Activated naive CD8-positive, alpha-beta T cell treated with anti-CD3 and anti-CD28 coated beads, Interleukin-2, amount 10 ng/mL, durations not matched to agents 7 days and 5 days (primary cell): ENCODE data around the gene USP16. TPM values are rescaled to one million over a fixed set of nuclear protein-coding genes. Genes with fewer than 3 reads are reported as not detected.
"Not testable (repeated sequence)": the region's sequence is repeated elsewhere in the genome, so short reads cannot be mapped to it uniquely, and the experiment has no call there.

ENCODE experiments used
- ATAC-seq: fragments of 150-1000 bp; cut with Tn5 transposase; one replicate; pipeline ENCODE4 v1.10.0; 2021; ENCODE audit warnings: low read depth, moderate library complexity
- POLR2A ChIA-PET: fragments of 350-600 bp; sonication (Branson Sonifier 250); formaldehyde crosslinking; loops from one replicate; lab custom pipeline; 2021; ENCODE audit warnings: antibody characterized with exemption; lab: Charles Lee
- DNase-seq: peaks from one replicate; pipeline ENCODE4 v3.0.0; 2021
- H3K27ac Mint-ChIP-seq: one replicate; pipeline ENCODE4 v1.8.0; 2022; ENCODE audit warnings: mild to moderate bottlenecking, mixed read lengths
- H3K27me3 Mint-ChIP-seq: one replicate; pipeline ENCODE4 v1.8.0; 2022; ENCODE audit warnings: mild to moderate bottlenecking, moderate library complexity, mixed read lengths
- H3K36me3 Mint-ChIP-seq: one replicate; pipeline ENCODE4 v1.8.0; 2021; ENCODE audit warnings: mild to moderate bottlenecking, mixed read lengths
- H3K4me1 Mint-ChIP-seq: one replicate; pipeline ENCODE4 v1.8.0; 2021; ENCODE audit warnings: mixed read lengths
- H3K4me3 Mint-ChIP-seq: one replicate; pipeline ENCODE4 v1.8.0; 2022; ENCODE audit warnings: mild to moderate bottlenecking, moderate library complexity, mixed read lengths
- H3K9me3 Mint-ChIP-seq: one replicate; pipeline ENCODE4 v1.8.0; 2021; ENCODE audit warnings: mixed read lengths
- total RNA-seq, 2 experiments: library from RNA; stranded (reverse); gene quantifications; one replicate each; pipeline ENCODE4 v1.2.3, GENCODE V29; 2021

USP16 gene
- total RNA-seq, 2 experiments from 2014 or later = 39.5 to 40.9 TPM

GRCh38 chr21:29076731-29077640 is 52.5 kb downstream of the USP16 start:
- not testable (repeated sequence) for H3K9me3 Mint-ChIP-seq, H3K27me3 Mint-ChIP-seq, H3K36me3 Mint-ChIP-seq
- POLR2A ChIA-PET = interaction anchor here (0.7 to 5.0 kb wide), 8 partner anchors 13 to 226 kb away, joined by 3 to 33 read pairs (median 9); partner anchors contain the start of genes BACH1, LTN1, RWDD2B and USP16
- Mint-ChIP-seq H3K4me3 (peak overlapping the region; percentile 93), H3K4me1 (peaks cover 52% of the 10 kb centered on the region), H3K27ac (peak overlapping the region; percentile 94)
- ATAC-seq (peak; percentile 4), DNase-seq (peak; percentile 74)

GRCh38 chr21:29077651-29078090 is 53.2 kb downstream of the USP16 start:
- H3K27me3 Mint-ChIP-seq = no peaks in the 10 kb centered on the region
- DNase-seq = no peak
- H3K9me3 Mint-ChIP-seq = peaks cover 2% of the 10 kb centered on the region
- no peak for ATAC-seq
- peak overlapping the region; percentile 90 for H3K27ac Mint-ChIP-seq
- POLR2A ChIA-PET = interaction anchor here (0.9 to 5.0 kb wide), 6 partner anchors 12 to 221 kb away, joined by 6 to 33 read pairs (median 12); partner anchors contain the start of genes BACH1, LTN1, RWDD2B and USP16
- peaks cover 51% of the 10 kb centered on the region for H3K4me1 Mint-ChIP-seq
- H3K36me3 Mint-ChIP-seq = peaks cover 10% of the 10 kb centered on the region
- peak overlapping the region; percentile 93 for H3K4me3 Mint-ChIP-seq

GRCh38 chr21:29078869-29079767 is 54.6 kb downstream of the USP16 start:
- H3K4me3 Mint-ChIP-seq = peak overlapping the region; percentile 93
- ATAC-seq = peak; percentile 27
- POLR2A ChIA-PET = interaction anchor here (1.0 to 5.0 kb wide), 4 partner anchors 55 to 220 kb away, joined by 4 to 33 read pairs (median 15); partner anchors contain the start of genes BACH1, LTN1, RWDD2B and USP16
- H3K27ac Mint-ChIP-seq = peak overlapping the region; percentile 90
- H3K4me1 Mint-ChIP-seq = peaks cover 44% of the 10 kb centered on the region
- no peaks in the 10 kb centered on the region for H3K27me3 Mint-ChIP-seq
- peaks cover 8% of the 10 kb centered on the region for H3K36me3 Mint-ChIP-seq
- DNase-seq = peak; percentile 46
- peaks cover 2% of the 10 kb centered on the region for H3K9me3 Mint-ChIP-seq

GRCh38 chr21:29080454-29080941 is 56.0 kb downstream of the USP16 start:
- peak; percentile 26 for ATAC-seq

GRCh38 chr21:29082046-29082815 is 57.8 kb downstream of the USP16 start:
- Mint-ChIP-seq H3K27ac (no peak overlapping the region), H3K36me3 (peaks cover 6% of the 10 kb centered on the region), H3K4me1 (peaks cover 26% of the 10 kb centered on the region), H3K9me3 (no peaks in the 10 kb centered on the region), H3K27me3 (no peaks in the 10 kb centered on the region), H3K4me3 (no peak overlapping the region)
- POLR2A ChIA-PET = interaction anchor here (0.8 kb wide), 1 partner anchor 9 kb away, joined by 3 read pairs; the partner anchor contains the start of gene CCT8
- DNase-seq = no peak
- no peak for ATAC-seq

More at GRCh38 chr21:29080454-29080941, 56.0 kb downstream of the USP16 start:
- no peak for DNase-seq
- no peaks in the 10 kb centered on the region for H3K27me3 Mint-ChIP-seq
- peaks cover 8% of the 10 kb centered on the region for H3K36me3 Mint-ChIP-seq
- H3K4me3 Mint-ChIP-seq = peak overlapping the region; percentile 93
- peak overlapping the region; percentile 90 for H3K27ac Mint-ChIP-seq
- peaks cover 2% of the 10 kb centered on the region for H3K9me3 Mint-ChIP-seq
- POLR2A ChIA-PET = interaction anchor here (2.8 kb wide), 1 partner anchor 219 kb away, joined by 11 read pairs; the partner anchor contains the start of gene BACH1
- peaks cover 40% of the 10 kb centered on the region for H3K4me1 Mint-ChIP-seq

GRCh38 chr21:29083306-29083705 is 58.8 kb downstream of the USP16 start:
- DNase-seq = no peak
- no peak for ATAC-seq
- Mint-ChIP-seq H3K36me3 (peaks cover 6% of the 10 kb centered on the region), H3K27ac (no peak overlapping the region), H3K9me3 (no peaks in the 10 kb centered on the region), H3K27me3 (no peaks in the 10 kb centered on the region), H3K4me3 (no peak overlapping the region), H3K4me1 (peaks cover 25% of the 10 kb centered on the region)
- POLR2A ChIA-PET = no interaction called here

- DNase-seq (no peak), ATAC-seq (no peak)
- H3K27me3 Mint-ChIP-seq = no peaks in the 10 kb centered on the region
- no peak overlapping the region for H3K27ac Mint-ChIP-seq
- H3K4me3 Mint-ChIP-seq = no peak overlapping the region
- POLR2A ChIA-PET = no interaction called here
- peaks cover 6% of the 10 kb centered on the region for H3K36me3 Mint-ChIP-seq
- H3K4me1 Mint-ChIP-seq = peaks cover 16% of the 10 kb centered on the region
- no peaks in the 10 kb centered on the region for H3K9me3 Mint-ChIP-seq
These were observed 59.9 kb downstream of the USP16 start for GRCh38 chr21:29084372-29084771.

- ATAC-seq (no peak), DNase-seq (no peak)
- H3K27me3 Mint-ChIP-seq = no peaks in the 10 kb centered on the region
- H3K27ac Mint-ChIP-seq = no peak overlapping the region
- peaks cover 9% of the 10 kb centered on the region for H3K4me1 Mint-ChIP-seq
- H3K9me3 Mint-ChIP-seq = no peaks in the 10 kb centered on the region
- H3K4me3 Mint-ChIP-seq = no peak overlapping the region
- POLR2A ChIA-PET = no interaction called here
- peaks cover 6% of the 10 kb centered on the region for H3K36me3 Mint-ChIP-seq
These were observed 60.8 kb downstream of the USP16 start for GRCh38 chr21:29085106-29085752.

GRCh38 chr21:29091033-29091432 is 66.6 kb downstream of the USP16 start:
- Mint-ChIP-seq H3K4me1 (no peaks in the 10 kb centered on the region), H3K36me3 (peaks cover 13% of the 10 kb centered on the region), H3K4me3 (no peak overlapping the region), H3K27me3 (no peaks in the 10 kb centered on the region), H3K9me3 (no peaks in the 10 kb centered on the region), H3K27ac (peak overlapping the region; percentile 31)
- DNase-seq (no peak), ATAC-seq (no peak)
- POLR2A ChIA-PET = no interaction called here

GRCh38 chr21:29092102-29092959 is 67.9 kb downstream of the USP16 start:
- no peak overlapping the region for H3K27ac Mint-ChIP-seq
- DNase-seq = no peak
- H3K4me1 Mint-ChIP-seq = no peaks in the 10 kb centered on the region
- no peaks in the 10 kb centered on the region for H3K27me3 Mint-ChIP-seq
- H3K4me3 Mint-ChIP-seq = no peak overlapping the region
- H3K36me3 Mint-ChIP-seq = peaks cover 13% of the 10 kb centered on the region
- ATAC-seq = no peak
- no peaks in the 10 kb centered on the region for H3K9me3 Mint-ChIP-seq
- POLR2A ChIA-PET = no interaction called here

- H3K4me1 Mint-ChIP-seq = no peaks in the 10 kb centered on the region
These were observed 71.9 kb downstream of the USP16 start for GRCh38 chr21:29096218-29097015.

More at GRCh38 chr21:29096218-29097015, 71.9 kb downstream of the USP16 start:
- H3K27ac Mint-ChIP-seq = no peak overlapping the region
- DNase-seq (no peak), ATAC-seq (no peak)
- H3K4me3 Mint-ChIP-seq = no peak overlapping the region
- no peaks in the 10 kb centered on the region for H3K27me3 Mint-ChIP-seq
- peaks cover 17% of the 10 kb centered on the region for H3K36me3 Mint-ChIP-seq
- no peaks in the 10 kb centered on the region for H3K9me3 Mint-ChIP-seq
- POLR2A ChIA-PET = no interaction called here
